Stomach smooth muscle (tissue), 2 donors: ENCODE data around the gene FAM221B.

Source experiments
- H3K27ac ChIP-seq: one replicate; pipeline ENCODE4 v1.7.0; 2013; ENCODE audit warnings: mild to moderate bottlenecking, low read length, inconsistent platforms
- H3K27me3 ChIP-seq, 2 donors: one replicate each; pipeline ENCODE4 v1.7.0; 2013; ENCODE audit warnings: low read length in 2 of 2; ENCODE audit not compliant: insufficient read depth in 2 of 2, control insufficient read depth in 1 of 2
- H3K36me3 ChIP-seq, 2 donors: one replicate each; pipeline ENCODE4 v1.7.0; 2013; ENCODE audit warnings: low read length in 2 of 2; ENCODE audit not compliant: control insufficient read depth in 2 of 2, insufficient read depth in 2 of 2
- H3K4me1 ChIP-seq: one replicate; pipeline ENCODE4 v1.7.0; 2013; ENCODE audit warnings: low read length; ENCODE audit not compliant: control insufficient read depth, insufficient read depth
- H3K4me3 ChIP-seq, 2 donors: one replicate each; pipeline ENCODE4 v1.7.0; 2013; ENCODE audit warnings: low read length in 2 of 2
- H3K9ac ChIP-seq, 2 donors: one replicate each; pipeline ENCODE4 v1.7.0; 2013; ENCODE audit warnings: low read length in 2 of 2, mild to moderate bottlenecking in 1 of 2
- H3K9me3 ChIP-seq, 2 donors: one replicate each; pipeline ENCODE4 v1.7.0; 2013; ENCODE audit warnings: low read length in 2 of 2; ENCODE audit not compliant: control insufficient read depth in 2 of 2
- donor health status: healthy.
- donor health status: Pancreatic carcinoma.

Gene FAM221B

GRCh38 chr9:35820076-35820475, 8.5 kb downstream of the FAM221B start:
- Histone ChIP-seq H3K4me1 (peaks cover 5% of the 10 kb centered on the region), H3K4me3 (no peak overlapping the region)

DNA sequence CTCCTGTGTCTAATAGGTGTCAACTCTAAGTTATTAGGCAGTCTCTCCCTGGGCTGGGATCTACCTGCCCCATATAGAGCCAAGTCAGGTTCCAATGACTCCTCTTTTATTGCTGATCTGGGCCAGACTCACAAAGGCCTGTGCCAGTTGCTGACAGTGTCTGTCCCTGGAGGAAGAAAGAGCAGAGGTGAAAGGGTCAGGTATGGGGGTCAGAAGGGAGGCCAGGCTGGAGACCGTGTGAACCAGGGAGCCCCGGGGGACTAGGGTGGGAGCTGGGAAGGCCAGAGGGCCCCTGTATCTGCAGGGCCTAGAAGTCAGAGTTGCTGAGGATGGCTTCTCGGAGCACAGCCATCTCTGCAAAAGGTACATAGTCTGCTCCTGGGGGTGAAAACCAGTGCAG, 10.2 kb downstream of the FAM221B start:
- H3K9me3 ChIP-seq: no peaks in the 10 kb centered on the region
- no peaks in the 10 kb centered on the region for H3K36me3 ChIP-seq
- no peaks in the 10 kb centered on the region for H3K27me3 ChIP-seq
- no peak overlapping the region for H3K9ac ChIP-seq
- H3K27ac ChIP-seq: no peak overlapping the region
- peaks cover 17% of the 10 kb centered on the region for H3K4me1 ChIP-seq
- no peak overlapping the region for H3K4me3 ChIP-seq

More at GRCh38 chr9:35820076-35820475, 8.5 kb downstream of the FAM221B start:
- Histone ChIP-seq H3K36me3 (no peaks in the 10 kb centered on the region), H3K9ac (no peak overlapping the region), H3K9me3 (no peaks in the 10 kb centered on the region), H3K27ac (no peak overlapping the region), H3K27me3 (no peaks in the 10 kb centered on the region)

DNA sequence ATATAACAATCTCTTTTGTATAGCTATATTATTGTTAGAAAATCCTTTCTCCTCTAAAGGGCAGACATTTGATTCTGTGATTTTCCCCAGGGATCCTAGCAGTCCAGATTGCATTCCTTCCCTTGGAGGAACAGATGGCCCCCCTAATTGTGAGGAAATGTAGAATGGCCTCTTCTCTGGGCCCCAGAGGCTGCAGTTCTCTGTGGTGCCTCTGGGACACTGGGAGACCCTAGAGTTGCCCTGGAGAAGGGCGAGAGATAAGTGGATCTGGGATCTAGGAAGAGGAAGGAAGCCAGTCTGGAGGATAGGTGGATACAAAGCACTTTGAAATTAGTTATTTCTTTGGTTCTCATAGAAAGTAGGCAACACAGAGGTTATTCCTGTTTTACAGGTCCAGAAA, 11.8 kb downstream of the FAM221B start:
- H3K27ac ChIP-seq: no peak overlapping the region
- H3K27me3 ChIP-seq: no peaks in the 10 kb centered on the region
- no peaks in the 10 kb centered on the region for H3K36me3 ChIP-seq
- H3K9me3 ChIP-seq: no peaks in the 10 kb centered on the region
- no peak overlapping the region for H3K4me3 ChIP-seq
- peaks cover 30% of the 10 kb centered on the region for H3K4me1 ChIP-seq
- no peak overlapping the region for H3K9ac ChIP-seq

DNA sequence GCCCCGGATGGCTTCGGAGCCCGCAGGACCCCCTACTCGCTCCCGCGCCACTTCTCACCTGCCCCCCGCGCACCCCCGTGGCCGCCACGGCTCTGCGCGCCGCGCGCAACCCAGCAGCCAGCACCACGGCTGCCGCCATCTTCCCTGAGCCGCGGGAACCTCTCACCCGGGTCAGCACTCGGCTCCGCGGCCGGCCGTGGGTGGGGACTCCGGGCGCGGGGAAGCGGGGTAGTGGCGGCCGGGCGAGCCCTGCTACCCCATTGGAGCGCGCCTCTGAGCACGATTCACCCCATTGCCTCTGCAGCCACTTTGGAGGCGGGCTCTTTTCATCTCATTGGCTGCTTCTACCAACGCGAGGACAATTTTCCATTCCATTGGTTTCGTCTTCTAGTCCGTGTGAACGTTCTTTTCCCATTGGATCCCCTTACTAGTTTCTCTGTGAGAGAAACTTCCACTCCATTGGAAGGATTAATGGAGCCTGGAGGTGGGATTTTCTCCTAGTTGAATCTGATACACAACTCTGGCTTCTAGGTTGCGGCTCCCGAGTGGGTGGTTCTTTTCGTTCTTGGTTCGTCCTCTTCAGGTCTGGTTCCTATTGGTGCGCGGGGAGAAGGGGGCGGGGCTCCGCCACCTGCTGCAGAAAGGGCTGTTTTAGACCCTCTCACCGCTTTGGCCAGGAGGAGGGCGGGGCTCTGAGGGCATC, 13.5 kb downstream of the FAM221B start, which contains the start of gene HINT2:
HINT2 (minus strand) TSS at position 202 of the 703 bp plus-strand sequence; CDS start at position 139, 63 bp downstream.
- Histone ChIP-seq H3K27ac (peak within 1 kb of the TSS; percentile 93), H3K9ac (peak within 1 kb of the TSS; percentile 76 to 87), H3K4me3 (peak within 1 kb of the TSS; percentile 81 to 85), H3K4me1 (peaks cover 41% of the 10 kb centered on the region), H3K27me3 (no peaks in the 10 kb centered on the region), H3K9me3 (no peaks in the 10 kb centered on the region), H3K36me3 (peaks cover 0 to 2% of the 10 kb centered on the region in 2 donors)

DNA sequence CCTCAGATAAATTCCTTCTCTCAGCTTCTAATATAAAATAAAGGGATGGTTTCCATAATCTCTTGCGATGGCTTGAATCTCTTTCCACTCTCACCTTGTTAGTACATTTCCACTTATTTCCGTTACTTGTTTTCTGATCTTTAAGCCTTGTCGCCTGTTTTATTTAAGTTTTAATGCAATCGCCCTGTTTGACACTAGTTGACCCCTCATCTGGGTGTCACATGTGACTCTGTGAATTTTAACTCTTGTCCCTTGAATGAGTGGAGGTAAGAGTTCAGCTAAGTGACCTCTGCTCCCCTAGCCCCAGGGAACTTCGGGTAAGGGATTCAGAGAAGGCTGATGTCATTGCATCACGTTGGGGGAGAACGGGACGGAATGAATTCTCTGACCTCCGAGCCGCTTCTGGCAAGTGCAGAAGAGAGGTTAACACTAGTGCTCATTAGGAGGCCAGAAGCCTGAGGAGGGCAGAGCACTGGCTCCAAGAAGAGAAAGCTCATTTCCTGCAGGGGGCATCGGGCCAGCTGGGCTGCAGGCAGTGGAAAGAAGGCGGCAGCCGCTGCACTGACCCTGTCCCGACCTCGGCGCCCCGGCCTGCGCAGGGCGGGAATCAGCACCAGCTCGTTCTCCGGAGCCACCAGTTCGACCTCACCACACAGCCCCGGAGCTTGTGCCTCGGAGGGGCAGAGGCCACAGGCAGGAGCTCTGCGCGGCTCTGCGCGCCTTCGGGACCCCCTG, 14.3 kb downstream of the FAM221B start:
- Histone ChIP-seq H3K27me3 (no peaks in the 10 kb centered on the region), H3K9me3 (no peaks in the 10 kb centered on the region), H3K9ac (peak overlapping the region; percentile 76 to 87), H3K4me3 (peak overlapping the region; percentile 68 to 85), H3K36me3 (peaks cover 2 to 6% of the 10 kb centered on the region in 2 donors), H3K27ac (peak overlapping the region; percentile 93), H3K4me1 (peaks cover 42% of the 10 kb centered on the region)

GRCh38 chr9:35813434-35814105, 15.0 kb downstream of the FAM221B start:
- Histone ChIP-seq H3K27ac (peak overlapping the region; percentile 93), H3K27me3 (no peaks in the 10 kb centered on the region), H3K9ac (peak overlapping the region in 1 of 2 donors; percentile 76)

GRCh38 chr9:35812025-35812602, 16.4 kb downstream of the FAM221B start, which contains the start of gene SPAG8:
SPAG8 (minus strand) TSS chr9:35812262; CDS start chr9:35812147, 115 bp downstream.
- Histone ChIP-seq H3K9ac (peak within 1 kb of the TSS; percentile 54 to 82), H3K4me1 (peaks cover 42% of the 10 kb centered on the region), H3K27me3 (no peaks in the 10 kb centered on the region), H3K36me3 (peaks cover 20 to 22% of the 10 kb centered on the region in 2 donors), H3K4me3 (peak within 1 kb of the TSS; percentile 90 to 92), H3K9me3 (no peaks in the 10 kb centered on the region), H3K27ac (peak within 1 kb of the TSS; percentile 93)

More at GRCh38 chr9:35813434-35814105, 15.0 kb downstream of the FAM221B start:
- Histone ChIP-seq H3K4me3 (peak overlapping the region in 1 of 2 donors; percentile 85), H3K9me3 (no peaks in the 10 kb centered on the region), H3K4me1 (peaks cover 42% of the 10 kb centered on the region), H3K36me3 (peaks cover 9 to 13% of the 10 kb centered on the region in 2 donors)

DNA sequence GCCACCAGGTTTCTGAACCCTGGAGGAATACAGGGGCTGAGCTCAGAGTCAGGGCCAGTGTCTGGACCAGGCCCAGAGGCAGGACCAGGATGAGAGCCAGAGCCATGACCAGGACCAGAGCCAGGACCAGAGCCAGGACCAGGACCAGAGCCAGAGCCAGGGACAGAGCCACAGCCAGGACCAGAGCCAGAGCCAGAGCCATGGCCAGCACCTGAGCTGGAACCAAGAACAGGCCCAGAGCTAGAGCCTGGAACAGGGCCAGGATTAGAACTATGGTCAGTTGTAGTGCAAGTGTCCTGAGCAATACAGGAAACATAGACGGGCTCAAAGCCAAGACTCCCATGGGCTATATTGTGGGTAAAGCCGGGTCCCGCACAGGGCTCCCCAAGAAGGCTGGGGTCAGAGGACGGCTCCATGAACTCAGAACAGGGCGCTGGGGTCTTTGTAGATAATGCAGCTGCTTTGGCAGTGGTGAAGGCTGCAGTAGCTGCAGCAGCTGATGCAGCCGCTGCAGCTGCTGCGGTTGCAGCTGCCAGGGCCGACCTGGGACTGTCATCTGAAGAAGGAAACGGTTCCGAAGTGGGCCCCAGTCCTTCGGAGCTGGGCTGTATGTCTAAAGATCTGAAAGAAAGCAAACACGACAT, 17.0 kb downstream of the FAM221B start:
- H3K36me3 ChIP-seq: peaks cover 24 to 25% of the 10 kb centered on the region in 2 donors
- peak overlapping the region; percentile 93 for H3K27ac ChIP-seq
- H3K4me3 ChIP-seq: peak overlapping the region; percentile 90 to 92
- H3K9ac ChIP-seq: peak overlapping the region; percentile 47 to 54
- no peaks in the 10 kb centered on the region for H3K9me3 ChIP-seq
- peaks cover 42% of the 10 kb centered on the region for H3K4me1 ChIP-seq
- H3K27me3 ChIP-seq: no peaks in the 10 kb centered on the region

DNA sequence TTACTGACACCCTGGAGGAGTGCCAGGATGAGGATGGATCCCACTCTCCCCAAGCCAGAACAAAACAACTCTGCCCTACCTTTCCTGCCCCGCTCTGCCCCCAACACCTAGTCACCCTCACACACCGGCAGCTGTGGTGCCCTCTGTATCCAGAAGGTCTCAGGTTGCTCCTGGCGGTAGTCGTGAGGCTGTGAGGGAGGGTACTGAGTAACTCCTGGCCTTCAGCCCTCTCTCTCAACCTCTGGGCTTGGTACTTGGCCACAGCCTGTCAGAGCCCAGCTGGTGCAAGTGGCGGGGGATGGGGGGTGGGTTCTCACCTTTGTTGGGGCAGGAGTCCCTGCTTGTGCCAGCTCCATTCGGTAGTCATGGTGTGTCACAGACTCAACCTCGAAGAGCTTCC, 18.4 kb downstream of the FAM221B start:
- no peak overlapping the region for H3K9ac ChIP-seq
- H3K4me3 ChIP-seq: no peak overlapping the region
- peaks cover 30 to 37% of the 10 kb centered on the region in 2 donors for H3K36me3 ChIP-seq
- H3K9me3 ChIP-seq: no peaks in the 10 kb centered on the region
- peak overlapping the region; percentile 93 for H3K27ac ChIP-seq
- no peaks in the 10 kb centered on the region for H3K27me3 ChIP-seq
- H3K4me1 ChIP-seq: peaks cover 37% of the 10 kb centered on the region

- peaks cover 26% of the 10 kb centered on the region for H3K4me1 ChIP-seq
- H3K9ac ChIP-seq: no peak overlapping the region
- H3K27me3 ChIP-seq: no peaks in the 10 kb centered on the region
- H3K27ac ChIP-seq: no peak overlapping the region
- H3K9me3 ChIP-seq: no peaks in the 10 kb centered on the region
- H3K4me3 ChIP-seq: no peak overlapping the region
- H3K36me3 ChIP-seq: peaks cover 30 to 40% of the 10 kb centered on the region in 2 donors
Observed at GRCh38 chr9:35808433-35808832, 20.1 kb downstream of the FAM221B start.
